SK-N-SH (cell line): ENCODE measurements around the gene CIT. TPM values are rescaled to one million over a fixed set of nuclear protein-coding genes. Genes with fewer than 3 reads are reported as not detected.

Experiments used
- CTCF ChIA-PET: fragments of 300-600, 350-600 bp; formaldehyde crosslinking; extraction: SDS; loops from one replicate; lab custom pipeline; 2021; lab: Yijun Ruan, JAX
- POLR2A ChIA-PET: fragments of 350-600 bp; sonication (Branson Sonifier 250); formaldehyde crosslinking; extraction: SDS; loops from one replicate; lab custom pipeline; 2020; ENCODE audit warnings: antibody characterized with exemption, inconsistent platforms; lab: Yijun Ruan, JAX
- DNase-seq: peaks from one replicate; pipeline ENCODE4 v3.0.0; 2012
- H2AFZ ChIP-seq: fragments of 200-600 bp; sonication (generic); 2 replicates; pipeline ENCODE4 v1.8.1; 2016; ENCODE audit warnings: antibody characterized with exemption, mild to moderate bottlenecking, low read depth
- H3F3A ChIP-seq: fragments of 200-600 bp; sonication (generic); replicated peaks from 2 replicates; pipeline ENCODE3; 2016; ENCODE audit warnings: antibody characterized with exemption, mild to moderate bottlenecking; ENCODE audit not compliant: insufficient read depth
- H3K27ac ChIP-seq, 2 experiments: fragments of 200-500 bp in 1 of 2; fragments of 200-600 bp in 1 of 2; sonication (Bioruptor generic) in 1 of 2; sonication (generic), shearing (Covaris generic) in 1 of 2; 2 replicates each; pipeline versions ENCODE4 v1.5.1 to v1.6.1; 2014 to 2016; ENCODE audit warnings: low read depth in 2 of 2, inconsistent platforms in 1 of 2, low read length in 1 of 2, mild to moderate bottlenecking in 1 of 2, mixed read lengths in 1 of 2
- H3K27me3 ChIP-seq: fragments of 200-600 bp; sonication (generic), shearing (Covaris generic); 2 replicates; pipeline ENCODE4 v1.6.1; 2016; ENCODE audit warnings: mixed run types; ENCODE audit not compliant: insufficient read depth
- H3K36me3 ChIP-seq, 2 experiments: fragments of 200-500 bp in 1 of 2; fragments of 200-600 bp in 1 of 2; sonication (Bioruptor generic) in 1 of 2; sonication (generic) in 1 of 2; replicated peaks in 1 of 2; 2 replicates each; pipeline versions ENCODE3 to v1.5.1; 2014 to 2016; ENCODE audit warnings: low read length in 1 of 2, mild to moderate bottlenecking in 1 of 2; ENCODE audit not compliant: insufficient read depth in 2 of 2, control insufficient read depth in 1 of 2
- H3K4me1 ChIP-seq, 2 experiments: fragments of 200-500 bp in 1 of 2; fragments of 200-600 bp in 1 of 2; sonication (Bioruptor generic) in 1 of 2; sonication (generic), shearing (Covaris generic) in 1 of 2; 2 replicates each; pipeline versions ENCODE4 v1.5.1 to v1.6.1; 2014 to 2016; ENCODE audit warnings: low read depth in 1 of 2, low read length in 1 of 2, mixed run types in 1 of 2; ENCODE audit not compliant: insufficient read depth in 2 of 2, control insufficient read depth in 1 of 2
- H3K4me2 ChIP-seq: fragments of 200-600 bp; sonication (generic), shearing (Covaris generic); 2 replicates; pipeline ENCODE4 v1.6.1; 2017; ENCODE audit warnings: mixed run types
- H3K4me3 ChIP-seq, 2 experiments: fragments of 200-500 bp in 1 of 2; fragments of 200-600 bp in 1 of 2; sonication (Bioruptor generic) in 1 of 2; sonication (generic), shearing (Covaris generic) in 1 of 2; 2 replicates each; pipeline versions ENCODE4 v1.5.1 to v1.8.1; 2014 to 2016; ENCODE audit warnings: low read depth in 2 of 2, inconsistent platforms in 1 of 2, low read length in 1 of 2, mild to moderate bottlenecking in 1 of 2, mixed read lengths in 1 of 2, moderate library complexity in 1 of 2
- H3K79me2 ChIP-seq: fragments of 200-600 bp; sonication (generic); 2 replicates; pipeline ENCODE4 v1.8.1; 2017; ENCODE audit warnings: mild to moderate bottlenecking; ENCODE audit not compliant: insufficient read depth
- H3K9ac ChIP-seq: fragments of 200-600 bp; sonication (generic); 2 replicates; pipeline ENCODE4 v1.6.1; 2017; ENCODE audit warnings: mixed run types
- H3K9me2 ChIP-seq: fragments of 200-600 bp; sonication (generic); 2 replicates; pipeline ENCODE4 v1.6.1; 2017; ENCODE audit warnings: mixed run types
- H3K9me3 ChIP-seq: fragments of 200-600 bp; sonication (generic); 2 replicates; pipeline ENCODE4 v1.6.1; 2017; ENCODE audit warnings: mixed run types, mild to moderate bottlenecking, moderate library complexity
- H4K20me1 ChIP-seq: fragments of 200-600 bp; sonication (generic); 2 replicates; pipeline ENCODE4 v1.6.1; 2017; ENCODE audit warnings: mild to moderate bottlenecking, mixed run types; ENCODE audit not compliant: insufficient read depth
- CHD2 ChIP-seq: fragments of 150-350 bp; IDR thresholded peaks from 2 replicates; pipeline ENCODE4 v1.6.1; 2018; ENCODE audit warnings: low read length; ENCODE audit not compliant: partially characterized antibody
- ELF1 ChIP-seq: IDR thresholded peaks from 2 replicates; pipeline ENCODE4 v1.4.0; 2012
- EP300 ChIP-seq, 2 experiments: IDR thresholded peaks; 2 replicates each; pipeline versions ENCODE4 v1.4.0 to v1.6.1; 2012; ENCODE audit warnings: borderline replicate concordance in 1 of 2, low read depth in 1 of 2, low read length in 1 of 2
- EZH2phosphoT487 ChIP-seq: fragments of 200-600 bp; sonication (generic); IDR thresholded peaks from 2 replicates; pipeline ENCODE4 v1.6.1; 2017; ENCODE audit warnings: low read depth, mixed run types, mild to moderate bottlenecking, antibody characterized with exemption, moderate library complexity, borderline replicate concordance
- FOXJ3 ChIP-seq: sonication (generic); formaldehyde crosslinking; IDR thresholded peaks from 2 replicates; pipeline ENCODE4 v1.5.1; 2020; ENCODE audit warnings: mild to moderate bottlenecking, missing genetic modification reagents
- GATA2 ChIP-seq: sonication (generic); formaldehyde crosslinking; IDR thresholded peaks from 2 replicates; pipeline ENCODE4 v1.5.0; 2020; ENCODE audit warnings: mild to moderate bottlenecking, missing genetic modification reagents
- MEF2A ChIP-seq: IDR thresholded peaks from 2 replicates; pipeline ENCODE4 v1.4.0; 2012; ENCODE audit warnings: low read depth, borderline replicate concordance
- MXI1 ChIP-seq: IDR thresholded peaks from 2 replicates; pipeline ENCODE4 v1.6.1; 2012; ENCODE audit warnings: mild to moderate bottlenecking, low read depth, low read length, improper control_type of control experiment
- NFIC ChIP-seq: IDR thresholded peaks from 2 replicates; pipeline ENCODE4 v1.4.0; 2012; ENCODE audit warnings: borderline replicate concordance
- POLR2AphosphoS5 ChIP-seq: IDR thresholded peaks from 2 replicates; pipeline ENCODE4 v1.6.1; 2012; ENCODE audit warnings: low read depth, low read length
- RAD21 ChIP-seq: IDR thresholded peaks from 2 replicates; pipeline ENCODE4 v1.6.1; 2012; ENCODE audit warnings: mild to moderate bottlenecking, low read length
- RCOR1 ChIP-seq: fragments of 150-350 bp; IDR thresholded peaks from 2 replicates; pipeline ENCODE4 v1.6.1; 2017; ENCODE audit warnings: antibody characterized with exemption, low read length
- SIN3A ChIP-seq: IDR thresholded peaks from 2 replicates; pipeline ENCODE4 v1.6.1; 2012; ENCODE audit warnings: low read depth, mild to moderate bottlenecking, low read length, moderate library complexity, borderline replicate concordance
- TAF1 ChIP-seq: IDR thresholded peaks from 2 replicates; pipeline ENCODE4 v1.6.1; 2012; ENCODE audit warnings: low read depth, mild to moderate bottlenecking, low read length, moderate library complexity, borderline replicate concordance
- TCF12 ChIP-seq: IDR thresholded peaks from 2 replicates; pipeline ENCODE4 v1.4.0; 2012
- TEAD4 ChIP-seq: IDR thresholded peaks from 2 replicates; pipeline ENCODE4 v1.4.0; 2012; ENCODE audit warnings: mild to moderate bottlenecking, borderline replicate concordance; ENCODE audit not compliant: insufficient read depth
- WGBS: methylation state at CpG from one replicate; pipeline ENCODE4 v1.1.6; 2017; ENCODE audit warnings: low lambda C conversion rate; 5-methylcytosine and 5-hydroxymethylcytosine counted together
- polyA plus RNA-seq, 3 experiments: library from polyadenylated mRNA; depleted of rRNA; stranded (reverse); fragments of >200 nt; gene quantifications; 2 replicates each; pipeline ENCODE4 v1.2.3, GENCODE V29; 2012
- TF ChIP-seq, protein P1 (sequence below): fragments of 150-350 bp; IDR thresholded peaks from 2 replicates; pipeline ENCODE4 v1.6.1; 2017; ENCODE audit warnings: antibody characterized with exemption, low read length, low read depth, borderline replicate concordance
- TF ChIP-seq, protein P2 (sequence below): fragments of 150-350 bp; IDR thresholded peaks from 2 replicates; pipeline ENCODE4 v1.6.1; 2016; ENCODE audit warnings: mild to moderate bottlenecking, low read depth, low read length
- TF ChIP-seq, protein P3 (sequence below): IDR thresholded peaks from 2 replicates; pipeline ENCODE4 v1.4.0; 2012; ENCODE audit warnings: low read depth, borderline replicate concordance

The CIT gene
- polyA plus RNA-seq, 1 of the 3 experiments (the other 2 are of a cell fraction) = 7.7 TPM

DNA sequence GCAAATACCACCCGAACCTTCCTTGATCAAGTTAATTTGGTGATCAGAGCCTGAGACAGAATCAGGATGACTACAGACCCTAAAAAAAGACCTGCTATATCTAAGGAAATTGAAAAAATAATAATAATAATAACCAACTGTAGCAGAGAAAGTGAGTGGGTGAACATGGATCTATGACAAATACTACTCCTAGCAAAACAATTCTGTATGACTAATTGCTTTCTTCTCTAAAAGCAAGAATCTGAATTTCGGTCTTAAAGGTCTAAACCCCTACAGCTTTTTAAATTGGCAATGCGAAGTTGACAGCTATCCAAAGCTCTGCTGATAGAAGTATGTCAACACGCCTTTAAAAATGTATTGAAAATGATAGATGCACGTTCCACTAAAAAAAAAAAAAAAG, 107.0 kb downstream of the CIT start:
- Histone ChIP-seq H3K4me2 (no peak overlapping the region), H3F3A (no peaks in the 10 kb centered on the region), H3K9me2 (no peaks in the 10 kb centered on the region), H3K4me1 (no peaks in the 10 kb centered on the region), H3K9me3 (no peaks in the 10 kb centered on the region), H3K27me3 (no peaks in the 10 kb centered on the region), H3K9ac (no peak overlapping the region), H3K4me3 (no peak overlapping the region), H3K27ac (no peak overlapping the region), H3K79me2 (no peaks in the 10 kb centered on the region), H4K20me1 (no peaks in the 10 kb centered on the region), H3K36me3 (peaks cover 8 to 17% of the 10 kb centered on the region in 2 experiments), H2AFZ (no peak overlapping the region)
- DNase-seq = no peak
- 95% methylated on average over 5 of the region's 5 CpGs for WGBS
- CTCF ChIA-PET = no interaction called here
- TF ChIP-seq FOXJ3 (CRISPR knock-in tag) (no peak), POLR2AphosphoS5 (no peak), SIN3A (no peak), TAF1 (no peak), RCOR1 (no peak), NFIC (no peak)
- POLR2A ChIA-PET = no interaction called here

DNA sequence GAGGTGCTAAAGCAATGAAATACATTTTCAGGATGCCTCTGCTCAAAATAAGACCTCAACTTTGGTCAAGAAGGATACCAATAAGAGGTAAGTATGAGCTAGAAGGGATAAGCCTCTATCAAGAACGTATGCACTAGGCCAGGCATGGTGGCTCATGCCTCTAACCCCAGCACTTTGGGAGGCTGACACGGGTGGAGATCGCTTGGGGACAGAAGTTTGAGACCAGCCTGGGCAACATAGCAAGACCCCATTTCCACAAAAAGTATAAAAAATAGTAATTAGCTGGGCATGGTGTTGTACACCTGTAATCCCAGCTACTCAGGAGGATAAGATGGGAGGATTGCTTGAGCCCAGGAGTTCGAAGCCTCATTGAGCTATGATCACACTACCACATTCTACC, 114.5 kb downstream of the CIT start:
- TF ChIP-seq GATA2 (CRISPR knock-in tag) = no peak
- TF ChIP-seq MEF2A = no peak
- TF ChIP-seq NFIC = no peak
- TF ChIP-seq, protein P1, sequence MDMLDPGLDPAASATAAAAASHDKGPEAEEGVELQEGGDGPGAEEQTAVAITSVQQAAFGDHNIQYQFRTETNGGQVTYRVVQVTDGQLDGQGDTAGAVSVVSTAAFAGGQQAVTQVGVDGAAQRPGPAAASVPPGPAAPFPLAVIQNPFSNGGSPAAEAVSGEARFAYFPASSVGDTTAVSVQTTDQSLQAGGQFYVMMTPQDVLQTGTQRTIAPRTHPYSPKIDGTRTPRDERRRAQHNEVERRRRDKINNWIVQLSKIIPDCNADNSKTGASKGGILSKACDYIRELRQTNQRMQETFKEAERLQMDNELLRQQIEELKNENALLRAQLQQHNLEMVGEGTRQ = no peak
- no peak for TF ChIP-seq EZH2phosphoT487
- TF ChIP-seq, protein P2, sequence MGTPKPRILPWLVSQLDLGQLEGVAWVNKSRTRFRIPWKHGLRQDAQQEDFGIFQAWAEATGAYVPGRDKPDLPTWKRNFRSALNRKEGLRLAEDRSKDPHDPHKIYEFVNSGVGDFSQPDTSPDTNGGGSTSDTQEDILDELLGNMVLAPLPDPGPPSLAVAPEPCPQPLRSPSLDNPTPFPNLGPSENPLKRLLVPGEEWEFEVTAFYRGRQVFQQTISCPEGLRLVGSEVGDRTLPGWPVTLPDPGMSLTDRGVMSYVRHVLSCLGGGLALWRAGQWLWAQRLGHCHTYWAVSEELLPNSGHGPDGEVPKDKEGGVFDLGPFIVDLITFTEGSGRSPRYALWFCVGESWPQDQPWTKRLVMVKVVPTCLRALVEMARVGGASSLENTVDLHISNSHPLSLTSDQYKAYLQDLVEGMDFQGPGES = no peak
- TF ChIP-seq RAD21 = no peak
- TF ChIP-seq TEAD4 = no peak
- no peak for TF ChIP-seq EP300 (IDR thresholded peaks at IDR 0.05; ENCODE audit: borderline replicate concordance in 1 of 2, low read depth in 1 of 2, low read length in 1 of 2)
- TF ChIP-seq POLR2AphosphoS5 = no peak
- no peak for TF ChIP-seq ELF1
- TF ChIP-seq, protein P3, sequence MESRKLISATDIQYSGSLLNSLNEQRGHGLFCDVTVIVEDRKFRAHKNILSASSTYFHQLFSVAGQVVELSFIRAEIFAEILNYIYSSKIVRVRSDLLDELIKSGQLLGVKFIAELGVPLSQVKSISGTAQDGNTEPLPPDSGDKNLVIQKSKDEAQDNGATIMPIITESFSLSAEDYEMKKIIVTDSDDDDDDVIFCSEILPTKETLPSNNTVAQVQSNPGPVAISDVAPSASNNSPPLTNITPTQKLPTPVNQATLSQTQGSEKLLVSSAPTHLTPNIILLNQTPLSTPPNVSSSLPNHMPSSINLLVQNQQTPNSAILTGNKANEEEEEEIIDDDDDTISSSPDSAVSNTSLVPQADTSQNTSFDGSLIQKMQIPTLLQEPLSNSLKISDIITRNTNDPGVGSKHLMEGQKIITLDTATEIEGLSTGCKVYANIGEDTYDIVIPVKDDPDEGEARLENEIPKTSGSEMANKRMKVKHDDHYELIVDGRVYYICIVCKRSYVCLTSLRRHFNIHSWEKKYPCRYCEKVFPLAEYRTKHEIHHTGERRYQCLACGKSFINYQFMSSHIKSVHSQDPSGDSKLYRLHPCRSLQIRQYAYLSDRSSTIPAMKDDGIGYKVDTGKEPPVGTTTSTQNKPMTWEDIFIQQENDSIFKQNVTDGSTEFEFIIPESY = no peak
- no peak for TF ChIP-seq CHD2
- TF ChIP-seq MXI1 = no peak
- no peak for TF ChIP-seq TAF1
- no peak for TF ChIP-seq TCF12
- TF ChIP-seq, all 33 proteins: peak for 0
- POLR2A ChIA-PET = no interaction called here

More for the DNA sequence above, 114.5 kb downstream of the CIT start:
- Histone ChIP-seq H3K79me2 (no peaks in the 10 kb centered on the region), H3K27ac (no peak overlapping the region), H3K4me3 (no peak overlapping the region), H3K36me3 (peaks cover 12 to 18% of the 10 kb centered on the region in 2 experiments), H3K9me2 (no peaks in the 10 kb centered on the region), H3K4me2 (no peak overlapping the region), H3K27me3 (no peaks in the 10 kb centered on the region), H3K9me3 (no peaks in the 10 kb centered on the region), H3K4me1 (no peaks in the 10 kb centered on the region), H2AFZ (no peak overlapping the region), H4K20me1 (no peaks in the 10 kb centered on the region), H3K9ac (no peak overlapping the region), H3F3A (no peaks in the 10 kb centered on the region)
- CTCF ChIA-PET = interaction anchor here (0.6 to 1.8 kb wide), 3 partner anchors 12 to 42 kb away, joined by 3 to 6 read pairs (median 4); no protein-coding TSS in a partner anchor
- WGBS = 98% methylated on average over 4 of the region's 4 CpGs
- DNase-seq = no peak
